Astrocyte (in vitro differentiated cells and primary cell): ENCODE measurements around the gene GAL3ST1. TPM values are rescaled to one million over a fixed set of nuclear protein-coding genes. Genes with fewer than 3 reads are reported as not detected.
"Not testable (repeated sequence)": the region's sequence is repeated elsewhere in the genome, so short reads cannot be mapped to it uniquely, and the experiment has no call there.

Experiments used
- DNase-seq: peaks from one replicate; pipeline ENCODE4 v3.0.0-alpha.2; 2010; ENCODE audit warnings: low read depth
- FAIRE-seq: peaks from 2 replicates; lab custom pipeline; 2011; peaks lifted over from hg19 to GRCh38; lab: Jason Lieb, UNC
- H2AFZ ChIP-seq: 2 replicates; pipeline ENCODE4 v1.6.0; 2012; ENCODE audit warnings: low read depth, low read length, inconsistent platforms
- H3K27ac ChIP-seq: 2 replicates; pipeline ENCODE4 v1.5.1; 2011; ENCODE audit warnings: low read depth, low read length, inconsistent platforms
- H3K27me3 ChIP-seq: 2 replicates; pipeline ENCODE4 v1.6.0; 2011; ENCODE audit warnings: low read length, inconsistent platforms; ENCODE audit not compliant: insufficient read depth
- H3K36me3 ChIP-seq: 2 replicates; pipeline ENCODE4 v1.5.1; 2011; ENCODE audit warnings: low read length, inconsistent platforms; ENCODE audit not compliant: insufficient read depth
- H3K4me1 ChIP-seq: 2 replicates; pipeline ENCODE4 v1.5.1; 2011; ENCODE audit warnings: low read length, inconsistent platforms; ENCODE audit not compliant: insufficient read depth
- H3K4me2 ChIP-seq: 2 replicates; pipeline ENCODE4 v1.6.0; 2012; ENCODE audit warnings: low read length, inconsistent platforms
- H3K4me3 ChIP-seq: 2 replicates; pipeline ENCODE4 v1.5.1; 2011; ENCODE audit warnings: low read depth, mild to moderate bottlenecking, low read length, inconsistent platforms; ENCODE audit not compliant: insufficient read depth
- H3K79me2 ChIP-seq: 2 replicates; pipeline ENCODE4 v1.6.0; 2012; ENCODE audit warnings: mild to moderate bottlenecking, low read length, inconsistent platforms; ENCODE audit not compliant: insufficient read depth
- H3K9ac ChIP-seq: 2 replicates; pipeline ENCODE4 v1.6.0; 2012; ENCODE audit warnings: mild to moderate bottlenecking, low read length, inconsistent platforms
- H3K9me3 ChIP-seq: 2 replicates; pipeline ENCODE4 v1.5.1; 2012; ENCODE audit warnings: low read depth, mild to moderate bottlenecking, low read length, inconsistent platforms; ENCODE audit not compliant: insufficient read depth
- H4K20me1 ChIP-seq: 2 replicates; pipeline ENCODE4 v1.6.0; 2012; ENCODE audit warnings: low read length, inconsistent platforms; ENCODE audit not compliant: insufficient read depth
- H3K27ac Mint-ChIP-seq: one replicate; pipeline ENCODE4 v1.8.0; 2021; ENCODE audit warnings: mild to moderate bottlenecking, mixed read lengths; ENCODE audit not compliant: unreplicated experiment
- H3K27me3 Mint-ChIP-seq: one replicate; pipeline ENCODE4 v1.8.0; 2021; ENCODE audit warnings: low read depth, mixed read lengths; ENCODE audit not compliant: unreplicated experiment
- H3K36me3 Mint-ChIP-seq: one replicate; pipeline ENCODE4 v1.8.0; 2021; ENCODE audit warnings: low read depth, mixed read lengths; ENCODE audit not compliant: unreplicated experiment
- H3K4me1 Mint-ChIP-seq: one replicate; pipeline ENCODE4 v1.8.0; 2021; ENCODE audit warnings: low read depth, mixed read lengths; ENCODE audit not compliant: unreplicated experiment
- H3K4me3 Mint-ChIP-seq: one replicate; pipeline ENCODE4 v1.8.0; 2021; ENCODE audit warnings: mild to moderate bottlenecking, moderate library complexity, mixed read lengths; ENCODE audit not compliant: unreplicated experiment
- H3K9me3 Mint-ChIP-seq: one replicate; pipeline ENCODE4 v1.8.0; 2021; ENCODE audit warnings: mild to moderate bottlenecking, mixed read lengths; ENCODE audit not compliant: unreplicated experiment
- CTCF ChIP-seq: IDR thresholded peaks from 2 replicates; pipeline ENCODE4 v1.5.1; 2011; ENCODE audit warnings: low read depth, mild to moderate bottlenecking, inconsistent platforms, low read length, moderate library complexity; ENCODE audit not compliant: insufficient read depth
- EZH2 ChIP-seq: IDR thresholded peaks from 2 replicates; pipeline ENCODE4 v1.6.1; 2012; ENCODE audit warnings: mild to moderate bottlenecking, low read length, inconsistent platforms; ENCODE audit not compliant: insufficient read depth
- total RNA-seq: library from RNA; stranded (reverse); gene quantifications from 2 replicates; pipeline ENCODE4 v1.2.1, GENCODE V29; 2021

Gene GAL3ST1
- total RNA-seq, 1 donor from 2014 or later, result 3.4 TPM

GRCh38 chr22:30596199-30596598, 21.7 kb upstream of the GAL3ST1 start:
- Mint-ChIP-seq H3K4me1 (no peaks in the 10 kb centered on the region), H3K9me3 (no peaks in the 10 kb centered on the region), H3K27me3 (peaks cover 14% of the 10 kb centered on the region), H3K36me3 (no peaks in the 10 kb centered on the region), H3K4me3 (no peak overlapping the region), H3K27ac (no peak overlapping the region)
- Histone ChIP-seq H3K79me2 (peaks cover 6% of the 10 kb centered on the region), H3K9ac (no peak overlapping the region), H3K27ac (no peak overlapping the region), H3K4me1 (peaks cover 2% of the 10 kb centered on the region), H3K4me3 (no peak overlapping the region), H3K9me3 (no peaks in the 10 kb centered on the region), H3K27me3 (peaks cover 3% of the 10 kb centered on the region), H4K20me1 (no peaks in the 10 kb centered on the region), H3K4me2 (no peak overlapping the region), H3K36me3 (no peaks in the 10 kb centered on the region), H2AFZ (no peak overlapping the region)
- FAIRE-seq, result no peak
- TF ChIP-seq CTCF (no peak), EZH2 (no peak)
- no peak for DNase-seq

GRCh38 chr22:30592360-30592713, 17.9 kb upstream of the GAL3ST1 start:
- H3K27me3 ChIP-seq, H3K27me3 Mint-ChIP-seq, FAIRE-seq, H3K4me3 Mint-ChIP-seq, H3K27ac Mint-ChIP-seq, DNase-seq, H3K9me3 Mint-ChIP-seq, H3K36me3 Mint-ChIP-seq, H3K9me3 ChIP-seq: not testable (repeated sequence)
- Histone ChIP-seq H3K4me2 (peak overlapping the region; percentile 95), H2AFZ (peak overlapping the region; percentile 45), H3K79me2 (peaks cover 32% of the 10 kb centered on the region), H3K27ac (peak overlapping the region; percentile 98), H3K4me1 (peaks cover 11% of the 10 kb centered on the region), H3K9ac (peak overlapping the region; percentile 99), H3K4me3 (peak overlapping the region; percentile 27), H4K20me1 (peaks cover 25% of the 10 kb centered on the region), H3K36me3 (peaks cover 19% of the 10 kb centered on the region)
- peaks cover 12% of the 10 kb centered on the region for H3K4me1 Mint-ChIP-seq

GRCh38 chr22:30591588-30592359, 17.3 kb upstream of the GAL3ST1 start, which contains the start of gene PES1:
TSS of gene PES1 (minus strand) at chr22:30591910. CDS start at chr22:30591833, 77 bp downstream.
- H3K36me3 Mint-ChIP-seq, result no peaks in the 10 kb centered on the region
- H3K4me3 ChIP-seq, result peak within 1 kb of the TSS; percentile 100
- peaks cover 32% of the 10 kb centered on the region for H3K79me2 ChIP-seq
- H3K4me1 ChIP-seq, result peaks cover 11% of the 10 kb centered on the region
- no peak within 1 kb of the TSS for H3K27ac Mint-ChIP-seq
- H3K27me3 ChIP-seq, result peaks cover 3% of the 10 kb centered on the region
- peak; percentile 74 for FAIRE-seq
- peak within 1 kb of the TSS; percentile 98 for H3K27ac ChIP-seq
- H3K4me3 Mint-ChIP-seq, result no peak within 1 kb of the TSS
- no peak for TF ChIP-seq CTCF
- TF ChIP-seq EZH2, result no peak
- peak within 1 kb of the TSS; percentile 99 for H3K9ac ChIP-seq
- DNase-seq, result peak; percentile 99
- peaks cover 8% of the 10 kb centered on the region for H3K27me3 Mint-ChIP-seq
- peaks cover 24% of the 10 kb centered on the region for H3K36me3 ChIP-seq
- peaks cover 25% of the 10 kb centered on the region for H4K20me1 ChIP-seq
- peak within 1 kb of the TSS; percentile 47 for H2AFZ ChIP-seq
- peaks cover 12% of the 10 kb centered on the region for H3K4me1 Mint-ChIP-seq
- H3K9me3 Mint-ChIP-seq, result no peaks in the 10 kb centered on the region
- H3K4me2 ChIP-seq, result peak within 1 kb of the TSS; percentile 95
- H3K9me3 ChIP-seq, result no peaks in the 10 kb centered on the region
